Middle frontal gyrus (tissue), 1 donor: ENCODE data around the gene ZNF2.

ENCODE experiments used
- DNase-seq: peaks from one replicate; pipeline ENCODE4 v3.0.0-alpha.2; 2015; ENCODE audit warnings: low spot score; ENCODE audit errors: extremely low spot score

Gene ZNF2

GRCh38 chr2:95204396-95204795 lies 38.8 kb downstream of the ZNF2 start:
- no peak for DNase-seq

DNA sequence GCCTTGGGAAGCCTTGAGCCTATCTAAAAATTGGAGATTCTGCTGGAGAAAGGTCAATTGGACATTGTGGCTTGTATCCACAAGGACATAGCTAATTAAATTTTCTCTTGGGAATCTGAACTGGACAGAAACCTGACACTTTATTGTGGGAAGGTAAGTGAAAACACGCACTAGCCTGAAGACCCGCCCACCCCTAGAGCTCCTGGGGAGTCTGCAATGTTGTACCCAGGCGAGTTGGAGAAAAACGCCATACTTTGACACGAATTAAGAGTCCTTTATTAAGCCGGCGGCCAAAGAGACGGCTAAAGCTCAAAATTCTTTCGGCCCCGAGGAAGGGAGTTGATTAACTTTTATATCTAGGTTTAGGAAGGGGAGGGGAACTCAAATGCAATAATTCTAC lies 40.5 kb downstream of the ZNF2 start:
- DNase-seq: no peak

- DNase-seq: peak; percentile 81
Observed at GRCh38 chr2:95207111-95207961, 41.7 kb downstream of the ZNF2 start, which contains the start of gene ZNF892. Gene ZNF892, plus strand, starts transcription at chr2:95207521. Its CDS starts 295 bp downstream, at chr2:95207816.

DNA sequence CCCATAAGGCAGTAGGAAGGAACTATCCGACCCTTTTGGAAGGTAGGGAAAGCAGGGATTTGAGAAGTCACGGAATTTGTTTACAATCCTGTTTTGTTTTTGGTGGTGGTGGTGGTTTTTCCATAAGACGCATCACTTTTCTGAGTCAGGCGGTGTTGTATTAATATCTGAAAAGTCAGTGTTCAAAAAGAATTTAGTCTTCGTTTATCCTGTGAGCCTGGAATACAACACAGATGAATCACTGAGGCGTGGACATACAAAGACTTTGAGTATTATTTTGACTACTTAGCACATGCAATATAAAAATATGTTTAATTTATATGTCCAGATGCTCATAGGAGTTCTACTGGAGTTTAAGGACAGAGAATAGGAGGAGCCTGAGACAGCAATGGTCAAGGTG lies 42.5 kb downstream of the ZNF2 start:
- DNase-seq: no peak

DNA sequence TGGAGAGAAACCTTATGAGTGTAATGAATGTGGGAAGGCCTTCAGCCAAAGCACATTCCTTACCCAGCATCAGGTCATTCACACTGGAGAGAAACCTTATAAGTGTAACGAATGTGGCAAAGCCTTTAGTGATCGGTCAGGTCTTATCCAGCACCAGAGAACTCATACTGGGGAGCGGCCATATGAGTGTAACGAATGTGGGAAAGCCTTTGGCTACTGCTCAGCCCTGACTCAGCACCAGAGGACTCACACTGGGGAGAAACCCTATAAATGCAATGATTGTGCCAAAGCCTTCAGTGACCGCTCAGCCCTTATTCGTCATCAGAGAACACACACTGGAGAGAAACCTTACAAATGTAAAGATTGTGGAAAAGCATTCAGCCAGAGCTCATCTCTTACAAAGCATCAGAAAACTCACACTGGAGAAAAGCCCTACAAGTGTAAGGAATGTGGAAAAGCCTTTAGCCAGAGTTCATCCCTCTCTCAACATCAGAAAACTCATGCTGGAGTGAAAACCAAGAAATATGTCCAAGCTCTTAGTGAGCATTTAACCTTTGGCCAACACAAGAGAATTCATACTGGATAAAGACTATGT lies 49.5 kb downstream of the ZNF2 start:
- no peak for DNase-seq

GRCh38 chr2:95220449-95220848 lies 54.8 kb downstream of the ZNF2 start:
- DNase-seq: no peak

- DNase-seq: no peak
Observed at GRCh38 chr2:95225658-95226057, 60.0 kb downstream of the ZNF2 start.

GRCh38 chr2:95231723-95232122 lies 66.1 kb downstream of the ZNF2 start:
- peak; percentile 14 for DNase-seq

- DNase-seq: no peak
Observed at GRCh38 chr2:95232232-95232631, 66.6 kb downstream of the ZNF2 start.
